Left lobe of liver (tissue), 2 donors: ENCODE data around the gene NUDT8. TPM values are rescaled to one million over a fixed set of nuclear protein-coding genes. Genes with fewer than 3 reads are reported as not detected.
"Not testable (repeated sequence)": the region's sequence is repeated elsewhere in the genome, so short reads cannot be mapped to it uniquely, and the experiment has no call there.

Experiments
- ATAC-seq: fragments of 200-7000 bp; cut with Tn5 transposase; one replicate; pipeline ENCODE4 v1.9.1; 2020; ENCODE audit warnings: mild to moderate bottlenecking, moderate library complexity
- DNase-seq: peaks from one replicate; pipeline ENCODE4 v3.0.0-alpha.2; 2020; ENCODE audit warnings: low spot score
- total RNA-seq: library from RNA; stranded (reverse); gene quantifications from one replicate; pipeline ENCODE4 v1.2.1, GENCODE V29; 2021
- donor health status: DM: no; HTN: no; CAD: no; lungs with moderate emphysema.
- donor health status: DM: no; HTN: yes; CAD: no.

NUDT8 gene
- total RNA-seq, 1 donor from 2014 or later, result 41.6 TPM

DNA sequence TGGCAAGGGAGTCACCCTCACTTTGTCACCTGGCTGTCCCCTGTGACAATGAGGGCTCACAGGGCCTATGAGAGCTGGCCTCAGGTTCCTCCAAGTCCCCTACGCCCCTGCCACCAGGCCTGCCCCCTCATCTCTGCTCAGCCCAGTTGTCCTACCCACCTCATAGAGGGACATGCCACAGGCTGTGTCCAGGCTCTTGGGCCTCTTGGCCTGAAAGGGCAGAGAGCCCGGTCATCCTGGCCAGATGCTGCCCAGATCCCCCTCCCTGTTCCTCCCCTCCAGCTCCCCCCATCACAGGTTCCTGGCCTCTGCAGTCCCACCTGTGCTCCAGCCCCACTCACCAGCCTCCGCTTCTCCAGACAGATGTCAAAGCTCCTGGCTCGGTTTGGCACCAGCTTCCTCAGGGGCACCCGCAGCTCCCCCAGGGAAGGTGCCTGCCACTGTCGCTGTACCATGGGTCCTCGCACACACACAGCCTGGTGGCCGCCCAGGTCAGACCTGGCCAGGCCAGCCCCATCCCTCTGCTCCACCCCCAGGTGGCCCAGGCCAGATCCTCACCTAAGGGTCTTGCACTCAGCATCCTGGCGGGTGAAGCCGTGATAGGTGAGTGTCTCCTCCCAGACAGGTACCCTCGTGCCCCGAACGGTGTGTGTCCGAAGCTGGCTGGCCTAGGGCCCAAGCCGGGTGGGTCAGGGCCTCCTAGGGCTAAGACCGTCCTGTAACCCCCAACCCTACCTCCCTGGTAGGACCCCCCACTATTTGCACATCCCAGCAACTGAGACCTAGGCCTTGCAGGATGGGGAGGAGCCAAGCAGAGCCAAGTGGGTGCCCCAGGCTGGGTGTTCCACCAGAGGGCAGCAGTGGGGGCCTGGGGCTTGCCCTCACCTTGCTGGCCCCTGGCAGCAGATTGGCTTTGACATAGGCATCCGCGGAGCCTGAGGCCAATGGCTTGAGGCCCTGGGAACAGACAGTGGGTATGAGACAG lies 14.7 kb downstream of the NUDT8 start:
- ATAC-seq (peak; percentile 88), DNase-seq (peak; percentile 77)

DNA sequence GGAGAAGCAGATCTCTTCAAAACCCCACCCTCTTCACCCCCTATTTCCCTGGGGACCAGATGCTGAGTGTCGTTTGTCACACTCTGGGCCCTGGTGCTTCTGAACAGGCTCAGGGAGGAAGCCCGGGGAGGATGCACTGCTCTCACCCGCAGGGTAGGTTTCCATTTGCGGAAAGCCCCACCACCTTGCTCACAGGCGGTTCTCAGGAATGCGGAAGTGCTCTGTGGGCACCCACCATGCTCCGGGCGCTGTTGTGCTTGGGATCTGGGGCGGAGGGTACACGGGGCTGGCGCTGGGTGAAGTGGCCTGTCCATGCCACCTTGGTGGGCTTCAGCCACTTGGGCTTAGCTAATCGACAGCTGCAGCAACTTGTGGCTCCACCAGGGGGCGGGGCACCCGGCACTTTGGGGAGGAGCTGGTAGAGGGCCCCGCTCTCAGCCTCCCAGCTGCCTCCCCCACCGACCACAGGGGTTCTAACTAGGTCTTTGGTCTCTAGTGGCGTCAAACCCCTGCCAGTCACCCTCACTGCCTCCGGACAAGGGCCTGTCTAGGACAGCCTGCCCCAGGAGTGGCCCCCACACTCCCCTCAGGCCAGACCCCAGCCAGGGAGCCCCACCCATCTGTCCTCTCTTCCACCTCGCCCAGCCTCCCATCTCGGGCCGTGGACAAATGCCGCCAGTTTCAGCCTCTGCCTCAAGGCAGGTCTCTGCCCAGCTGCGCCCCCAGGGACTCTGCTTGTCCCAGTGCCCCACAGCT lies 15.6 kb downstream of the NUDT8 start:
- DNase-seq (no peak), ATAC-seq (peak; percentile 36)

DNA sequence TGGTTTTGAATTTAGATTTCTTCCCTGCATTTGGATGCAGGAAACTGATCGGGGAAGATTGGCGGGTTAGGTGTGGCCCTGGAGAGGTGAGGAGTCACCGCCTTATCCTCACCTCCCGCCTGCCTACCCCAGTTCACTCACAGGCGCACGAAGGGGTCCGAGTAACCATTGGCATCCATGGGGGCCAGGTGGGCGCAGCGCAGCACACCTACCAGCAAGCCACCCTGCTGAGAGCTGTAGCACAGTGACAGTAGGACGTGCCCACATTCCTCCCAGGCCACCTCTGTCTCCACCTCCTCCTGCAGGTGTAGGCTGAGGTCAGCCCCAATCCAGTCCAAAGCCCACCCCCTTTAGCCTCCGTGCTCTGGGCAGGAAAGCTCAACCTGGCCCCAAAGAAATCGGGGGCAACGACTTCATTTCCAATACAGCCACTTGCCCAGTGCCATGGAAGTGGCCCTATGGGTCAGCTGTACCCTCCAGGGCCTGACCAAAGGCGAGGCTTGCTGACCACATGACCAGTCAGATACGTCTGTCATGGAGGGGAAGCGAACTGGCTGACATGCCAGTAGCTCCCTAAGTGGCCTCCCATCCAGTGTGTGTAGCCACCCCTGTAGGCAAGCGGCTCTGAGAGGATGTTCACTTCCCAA lies 16.3 kb downstream of the NUDT8 start:
- DNase-seq (no peak), ATAC-seq (no peak)

DNA sequence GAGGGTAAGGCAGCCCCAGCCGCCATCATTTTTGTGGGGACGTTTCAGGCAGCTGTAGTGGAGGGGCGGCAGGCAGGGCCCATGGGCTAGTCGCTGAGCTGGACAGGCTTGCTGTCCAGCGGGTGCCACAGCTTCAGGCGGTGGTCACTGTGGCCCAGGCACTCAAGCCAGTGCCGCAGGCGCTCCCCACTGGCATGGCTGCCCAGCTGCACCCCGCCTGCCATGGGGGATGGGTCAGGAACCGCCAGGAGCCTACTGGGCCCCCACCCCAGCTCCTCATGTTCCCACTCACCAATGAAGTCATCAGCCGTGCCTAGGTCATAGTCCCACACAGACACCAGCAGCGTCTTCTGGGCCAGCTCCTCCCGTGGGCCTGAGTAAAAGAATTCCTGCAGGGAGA lies 17.0 kb downstream of the NUDT8 start:
- no peak for ATAC-seq
- no peak for DNase-seq

DNA sequence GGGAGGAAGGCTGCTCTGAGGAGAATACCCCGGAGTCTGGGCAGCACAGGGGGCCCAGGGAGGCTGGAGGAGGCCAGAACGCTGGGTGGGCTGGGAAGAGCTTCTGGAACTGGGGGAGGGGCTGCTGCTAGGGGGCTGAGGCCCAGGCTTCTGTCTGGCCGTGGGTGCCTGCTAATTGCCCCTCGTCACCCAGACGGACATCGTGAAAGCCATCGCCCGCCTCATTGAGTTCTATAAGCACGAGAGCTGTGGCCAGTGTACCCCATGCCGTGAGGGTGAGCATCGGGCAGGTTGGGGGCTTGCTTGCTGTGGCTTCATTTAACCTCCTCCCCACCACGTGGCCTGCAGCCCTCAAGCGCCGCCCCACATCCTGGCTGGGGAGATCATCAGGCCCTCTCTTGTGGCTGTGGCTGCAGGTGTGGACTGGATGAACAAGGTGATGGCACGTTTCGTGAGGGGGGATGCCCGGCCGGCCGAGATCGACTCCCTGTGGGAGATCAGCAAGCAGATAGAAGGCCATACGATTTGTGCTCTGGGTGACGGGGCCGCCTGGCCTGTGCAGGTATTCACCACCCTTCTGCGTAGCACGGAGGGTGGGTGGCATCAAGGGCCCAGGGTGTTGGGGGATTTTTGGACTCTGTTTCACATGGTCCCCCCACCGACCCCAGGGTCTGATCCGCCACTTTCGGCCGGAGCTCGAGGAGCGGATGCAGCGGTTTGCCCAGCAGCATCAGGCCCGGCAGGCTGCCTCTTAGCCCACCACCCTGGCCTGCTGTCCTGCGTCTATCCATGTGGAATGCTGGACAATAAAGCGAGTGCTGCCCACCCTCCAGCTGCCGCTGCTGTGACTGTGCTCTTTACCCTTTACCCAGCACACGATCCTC lies 17.8 kb downstream of the NUDT8 start:
- ATAC-seq, result no peak
- no peak for DNase-seq

DNA sequence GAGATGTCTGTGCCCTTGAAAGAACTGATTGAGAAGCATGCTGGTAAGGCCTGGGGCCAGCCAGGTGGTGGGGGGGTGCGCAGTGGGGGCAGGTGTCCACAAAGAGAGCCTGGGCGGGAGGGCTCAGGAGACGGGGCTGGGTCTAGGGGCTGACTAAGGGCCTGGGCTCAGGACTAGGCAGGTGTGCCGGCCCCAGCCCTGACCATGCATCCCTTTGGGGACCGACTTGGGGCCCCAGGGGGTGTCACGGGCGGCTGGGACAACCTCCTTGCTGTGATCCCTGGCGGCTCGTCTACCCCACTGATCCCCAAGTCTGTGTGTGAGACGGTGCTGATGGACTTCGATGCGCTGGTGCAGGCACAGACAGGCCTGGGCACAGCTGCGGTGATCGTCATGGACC lies 18.6 kb downstream of the NUDT8 start:
- ATAC-seq, result no peak
- DNase-seq, result no peak

DNA sequence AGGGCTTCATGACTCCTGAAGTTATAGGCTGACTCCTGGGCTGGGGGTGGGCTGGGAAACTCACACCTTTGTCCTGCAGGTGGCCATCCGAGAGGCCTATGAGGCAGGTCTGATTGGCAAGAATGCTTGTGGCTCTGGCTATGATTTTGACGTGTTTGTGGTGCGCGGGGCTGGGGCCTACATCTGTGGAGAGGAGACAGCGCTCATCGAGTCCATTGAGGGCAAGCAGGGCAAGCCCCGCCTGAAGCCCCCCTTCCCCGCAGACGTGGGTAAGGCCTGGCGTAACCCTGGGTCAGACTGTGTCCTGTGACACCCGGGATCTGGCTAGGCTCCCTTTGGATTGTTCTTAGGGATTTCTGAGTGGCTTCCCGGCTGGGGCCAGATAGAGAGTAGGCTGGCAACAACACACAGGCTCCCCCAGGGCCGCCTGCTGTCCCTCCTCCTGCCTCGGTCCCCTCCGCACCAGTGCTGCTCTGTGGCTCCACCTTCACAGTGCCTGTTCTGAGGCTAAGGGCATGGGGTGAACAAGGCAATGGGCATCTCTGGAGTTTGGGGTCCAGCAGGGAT lies 19.4 kb downstream of the NUDT8 start:
- ATAC-seq, result no peak
- DNase-seq, result no peak

DNA sequence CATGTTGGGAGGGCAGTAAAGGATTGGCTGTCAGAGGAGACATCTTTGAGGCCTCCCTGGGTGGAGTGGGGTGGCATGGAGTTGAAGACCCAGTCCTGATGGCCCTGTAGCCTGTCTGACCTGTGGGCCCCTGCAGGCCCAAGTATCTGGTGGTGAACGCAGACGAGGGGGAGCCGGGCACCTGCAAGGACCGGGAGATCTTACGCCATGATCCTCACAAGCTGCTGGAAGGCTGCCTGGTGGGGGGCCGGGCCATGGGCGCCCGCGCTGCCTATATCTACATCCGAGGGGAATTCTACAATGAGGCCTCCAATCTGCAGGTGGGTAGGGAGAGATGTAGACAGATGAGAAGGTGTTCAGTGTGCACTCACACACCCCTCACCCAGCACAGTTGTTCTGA lies 20.4 kb downstream of the NUDT8 start:
- ATAC-seq (no peak), DNase-seq (no peak)

DNA sequence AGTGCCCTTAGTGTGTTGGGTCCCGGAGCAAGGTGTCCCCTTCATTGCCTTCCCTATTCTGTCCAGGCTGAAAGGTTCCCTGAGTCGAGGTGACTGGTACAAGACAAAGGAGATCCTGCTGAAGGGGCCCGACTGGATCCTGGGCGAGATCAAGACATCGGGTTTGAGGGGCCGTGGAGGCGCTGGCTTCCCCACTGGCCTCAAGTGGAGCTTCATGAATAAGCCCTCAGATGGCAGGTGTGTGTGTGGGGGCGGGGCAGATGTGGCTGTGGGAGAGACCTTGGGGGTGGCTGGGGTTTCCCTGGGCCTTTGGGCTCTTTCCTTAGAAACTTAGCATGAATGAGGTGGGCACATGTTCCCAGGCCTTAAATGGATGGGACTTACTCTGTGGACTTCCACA lies 21.3 kb downstream of the NUDT8 start:
- no peak for DNase-seq
- ATAC-seq, result no peak

DNA sequence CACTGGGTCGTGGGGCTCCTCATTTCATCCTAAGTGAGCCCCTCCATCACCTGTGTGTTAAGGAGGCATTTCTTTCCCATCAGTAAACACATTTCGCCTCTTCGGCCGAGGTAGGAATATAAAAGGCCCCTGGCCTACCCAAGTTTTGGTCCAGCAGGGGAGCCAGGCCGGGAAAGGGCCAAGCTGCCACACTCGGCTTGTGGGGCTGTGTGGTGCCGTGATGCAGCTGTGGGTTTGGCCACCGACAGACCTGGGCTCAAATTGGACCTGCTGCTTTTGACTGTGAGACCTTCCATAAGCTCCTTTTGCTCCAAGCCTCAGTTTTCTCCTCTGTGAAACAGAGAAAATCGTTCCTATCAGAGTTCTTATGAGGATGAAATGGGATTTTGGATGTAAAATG lies 22.2 kb downstream of the NUDT8 start:
- no peak for DNase-seq
- no peak for ATAC-seq

DNA sequence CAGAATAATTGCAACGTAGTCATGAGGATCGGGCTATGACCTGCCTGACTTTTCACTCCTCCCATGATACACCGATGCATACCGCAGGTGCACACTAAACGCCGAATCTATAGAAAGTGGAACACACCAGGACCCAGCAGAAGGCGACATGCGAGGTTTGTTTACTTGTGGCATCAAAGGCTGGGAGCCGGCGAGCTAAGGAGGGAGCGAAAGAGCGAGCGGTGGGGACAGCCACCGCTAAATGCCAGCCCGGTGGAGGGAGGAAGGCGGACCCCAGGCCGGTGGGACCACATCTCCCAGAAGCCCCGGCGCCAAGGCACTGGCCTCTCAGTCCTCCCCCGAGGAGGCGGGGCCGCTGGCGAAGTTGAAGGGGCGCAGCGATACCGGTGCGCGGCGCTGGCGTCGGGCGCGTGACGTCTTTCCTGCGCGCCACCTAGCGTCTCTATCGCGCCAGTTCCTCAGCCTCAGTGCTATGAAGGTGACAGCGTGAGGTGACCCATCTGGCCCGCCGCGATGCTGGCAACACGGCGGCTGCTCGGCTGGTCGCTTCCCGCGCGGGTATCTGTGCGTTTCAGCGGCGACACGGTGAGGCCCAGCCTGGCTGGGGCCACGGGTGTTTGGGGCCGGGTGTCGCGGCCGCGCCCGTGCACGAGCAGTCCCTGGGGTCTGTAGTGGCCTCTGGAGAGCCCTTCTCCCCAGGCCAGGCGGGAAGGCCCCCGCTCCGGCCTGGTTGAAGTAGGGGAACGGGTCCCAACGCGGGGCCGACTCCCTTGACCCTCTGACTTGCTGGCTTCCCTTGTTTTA lies 23.0 kb downstream of the NUDT8 start, which contains the start of gene NDUFV1:
Gene NDUFV1 (plus strand): TSS at position 445 of the 804 bp plus-strand sequence. CDS start 69 bp downstream, at position 514.
- peak; percentile 98 for ATAC-seq
- DNase-seq, result peak; percentile 96

DNA sequence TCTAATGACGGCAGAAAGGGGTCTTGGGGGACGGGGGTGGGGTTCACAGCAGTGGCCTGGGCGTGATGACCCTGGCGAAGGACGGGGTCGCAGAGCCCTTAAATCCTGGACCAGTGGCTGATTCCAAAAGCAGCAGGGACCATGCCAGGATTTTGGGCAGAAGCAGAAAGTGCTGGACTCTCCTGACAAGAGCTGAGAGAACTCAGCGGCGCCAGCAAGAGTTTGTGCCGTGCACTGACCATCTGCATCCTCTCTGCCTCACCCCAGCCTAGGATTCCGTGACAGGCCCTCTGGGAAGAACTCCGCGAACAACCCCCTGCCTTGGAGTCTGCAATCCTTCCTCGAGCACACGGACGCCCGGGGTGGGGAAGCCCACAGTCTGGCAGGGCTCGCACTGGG lies 23.6 kb downstream of the NUDT8 start:
- ATAC-seq, result no peak
- DNase-seq, result no peak

DNA sequence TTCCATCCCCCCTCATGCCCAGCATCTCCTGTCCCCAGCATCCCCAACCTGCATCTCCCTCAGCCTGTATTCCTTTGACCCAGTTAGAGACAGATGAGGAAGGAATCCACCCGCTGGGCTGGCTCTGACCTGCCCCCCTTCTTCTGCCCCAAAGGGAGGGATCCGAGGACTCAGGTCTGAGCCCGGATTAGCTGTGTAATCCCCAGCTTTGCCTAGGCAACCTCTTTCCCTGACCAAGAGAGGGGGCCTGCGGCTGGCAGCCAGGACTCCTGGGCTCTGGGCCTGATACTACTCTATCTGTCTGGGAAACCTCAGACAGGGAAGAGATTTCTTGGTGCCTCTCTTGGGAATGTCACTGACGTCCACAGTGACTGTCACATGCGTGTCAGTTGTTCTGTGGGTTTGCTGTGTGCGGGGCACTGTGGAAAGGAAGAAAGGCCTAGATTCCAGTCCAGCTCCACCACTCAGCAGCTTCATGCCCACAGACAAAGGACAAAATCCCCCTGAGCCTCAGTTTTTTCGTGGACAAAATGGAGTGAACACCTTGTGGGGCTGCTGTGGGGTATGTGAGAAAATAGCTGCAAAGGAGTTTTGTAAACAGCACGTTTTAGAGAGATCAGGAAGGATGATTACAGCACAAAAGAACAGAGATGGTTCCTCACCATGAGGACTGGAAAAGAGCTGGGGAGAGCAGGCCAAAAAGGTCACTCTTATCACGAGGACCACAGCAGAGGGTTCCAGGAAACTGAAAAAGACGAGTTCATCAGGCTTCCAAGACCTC lies 24.3 kb downstream of the NUDT8 start:
- DNase-seq (no peak), ATAC-seq (no peak)

DNA sequence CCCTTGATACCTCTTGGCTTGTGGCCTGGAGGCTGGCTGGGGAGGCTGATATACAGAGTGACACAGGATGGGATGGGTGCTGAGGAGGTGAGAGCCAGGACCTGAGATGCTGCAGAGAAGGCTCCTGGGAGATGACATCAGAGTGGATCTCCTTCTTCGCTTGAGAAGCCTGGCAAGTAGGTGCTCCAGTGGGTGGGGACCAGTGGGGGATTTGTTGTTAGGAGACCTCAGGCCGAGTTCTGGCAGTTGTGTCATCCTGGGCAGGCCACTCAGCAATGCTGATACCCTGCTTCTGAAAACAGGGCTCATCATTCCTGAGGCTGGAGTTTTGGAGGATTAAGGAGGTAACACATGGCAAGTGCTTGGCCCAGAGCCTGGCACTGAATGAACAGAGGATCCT lies 24.9 kb downstream of the NUDT8 start:
- ATAC-seq (no peak), DNase-seq (no peak)

DNA sequence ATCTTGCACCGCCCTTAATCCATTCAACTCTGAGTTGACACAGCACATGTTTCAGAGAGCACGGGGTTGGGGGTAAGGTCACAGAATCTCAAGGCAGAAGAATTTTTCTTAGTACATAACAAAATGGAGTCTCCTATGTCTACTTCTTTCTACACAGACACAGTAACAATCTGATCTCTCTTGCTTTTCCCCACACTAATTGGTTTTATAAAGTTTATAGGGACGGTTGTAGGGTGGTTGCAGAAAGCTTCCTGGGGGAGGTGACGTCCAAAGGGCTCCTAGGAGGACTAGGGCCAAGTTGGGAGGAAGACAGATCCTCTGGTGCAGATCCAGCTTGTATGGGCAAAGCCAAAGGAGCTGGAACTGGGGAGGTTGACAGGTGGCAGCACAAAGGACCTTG lies 25.6 kb downstream of the NUDT8 start:
- DNase-seq, ATAC-seq: not testable (repeated sequence)

DNA sequence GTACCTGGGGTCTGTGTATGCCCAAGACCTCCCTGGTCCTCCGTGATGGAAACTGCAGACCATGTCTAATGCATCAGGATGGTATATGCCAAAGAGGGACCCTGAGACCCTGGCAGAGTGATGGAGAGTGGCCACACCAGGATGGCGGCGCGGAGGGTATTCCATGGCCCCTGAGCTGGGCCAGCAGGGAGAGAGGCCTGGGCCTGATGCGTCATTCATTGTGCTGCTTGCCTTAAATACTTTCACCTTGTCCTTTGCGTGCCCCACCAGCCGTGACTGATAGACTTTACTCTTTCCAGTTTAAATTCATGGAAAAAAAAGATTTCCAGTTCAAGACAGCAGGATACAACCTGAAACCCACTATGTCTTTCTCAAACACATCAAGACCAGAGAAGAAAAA lies 28.6 kb downstream of the NUDT8 start:
- no peak for ATAC-seq
- no peak for DNase-seq

DNA sequence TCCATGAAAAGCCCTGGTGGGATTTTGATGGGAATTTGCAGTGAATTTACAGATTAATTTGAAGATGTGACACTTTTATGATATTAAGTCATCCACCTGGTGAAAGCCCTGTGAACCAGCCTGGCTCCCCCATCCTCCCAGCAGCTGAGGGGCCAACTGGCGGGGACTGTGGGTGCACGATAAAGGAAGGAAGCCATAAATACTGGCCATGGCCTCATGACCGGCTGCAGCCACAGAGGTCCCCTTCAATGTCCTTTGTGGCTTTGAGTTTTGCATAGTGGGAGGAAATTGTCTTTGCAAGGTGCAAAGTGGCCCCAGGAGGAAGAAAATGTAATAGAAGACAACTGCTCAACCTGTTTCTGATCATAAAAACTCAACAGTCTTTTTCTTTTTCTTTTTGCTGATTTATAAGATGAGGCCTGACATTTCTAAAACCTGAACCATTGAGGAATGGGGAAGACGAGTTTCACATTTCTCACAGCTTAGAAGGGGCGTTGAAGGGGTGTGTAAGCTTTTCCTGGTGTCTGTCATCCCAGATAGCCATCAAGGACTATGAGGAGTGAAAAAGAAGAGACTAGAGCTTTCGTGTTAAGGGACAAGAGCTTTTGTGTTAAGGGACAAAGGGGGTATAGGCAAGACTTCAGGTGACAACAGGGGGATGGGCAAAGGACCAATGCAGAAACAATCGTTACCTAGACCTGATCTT lies 29.3 kb downstream of the NUDT8 start:
- ATAC-seq (no peak), DNase-seq (no peak)

DNA sequence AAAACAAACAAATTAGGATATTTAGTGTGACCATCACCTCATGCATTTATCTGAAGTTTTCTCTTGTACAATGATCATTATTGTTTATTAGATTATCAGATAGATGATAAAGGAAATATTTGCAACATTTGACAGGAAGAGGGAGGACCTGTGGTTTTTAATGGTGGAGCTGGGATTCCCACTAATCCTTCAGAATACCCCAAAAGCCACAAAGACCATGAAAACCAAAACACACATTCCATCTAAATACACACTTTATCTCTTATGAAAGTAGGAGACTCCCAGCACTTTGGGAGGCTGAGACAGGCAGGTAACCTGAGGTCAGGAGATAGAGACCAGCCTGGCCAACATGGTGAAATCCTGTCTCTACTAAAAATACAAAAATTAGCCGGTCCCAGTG lies 30.6 kb downstream of the NUDT8 start:
- ATAC-seq (no peak), DNase-seq (no peak)
